ENCODE measurements around the gene AHCY. TPM values are rescaled to one million over a fixed set of nuclear protein-coding genes. Genes with fewer than 3 reads are reported as not detected.
"Not testable (repeated sequence)": the region's sequence is repeated elsewhere in the genome, so short reads cannot be mapped to it uniquely, and the experiment has no call there.

Gene AHCY
- total RNA-seq, 4 donors from 2014 or later: 53.8 to 82.7 (median 73.3) TPM

DNA sequence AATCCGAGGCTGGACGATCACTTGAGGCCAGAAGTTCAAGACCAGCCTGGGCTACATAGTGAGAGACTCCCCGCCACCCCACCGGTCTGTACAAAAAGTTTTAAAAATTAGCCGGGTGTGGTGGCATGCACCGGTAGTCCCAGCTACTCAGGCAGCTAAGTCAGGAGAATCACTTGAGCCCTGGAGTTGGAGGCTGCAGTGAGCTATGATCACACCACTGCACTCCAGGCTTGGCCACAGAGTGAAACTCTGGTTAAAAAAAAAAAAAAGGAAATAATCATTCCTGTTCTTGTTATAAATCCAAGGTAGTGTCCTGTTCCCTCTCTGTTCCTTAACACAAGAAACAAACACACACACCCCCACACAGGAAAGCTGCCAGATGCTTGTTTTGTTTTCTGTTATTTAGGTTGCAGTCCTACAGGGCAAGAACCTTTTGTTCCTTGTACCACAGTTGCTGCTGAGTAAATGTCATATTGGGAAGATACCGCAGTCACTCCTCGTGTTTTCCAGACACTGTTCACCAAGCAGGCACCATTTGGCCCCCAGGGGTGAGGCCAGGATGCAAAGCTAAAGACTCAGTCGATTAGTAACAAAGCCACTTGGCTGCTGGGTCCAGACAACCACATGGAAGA is 33.0 kb downstream of the AHCY start:
- no peak for TF ChIP-seq POLR2A (IDR thresholded peaks at IDR 0.05)
- TF ChIP-seq, protein P1, sequence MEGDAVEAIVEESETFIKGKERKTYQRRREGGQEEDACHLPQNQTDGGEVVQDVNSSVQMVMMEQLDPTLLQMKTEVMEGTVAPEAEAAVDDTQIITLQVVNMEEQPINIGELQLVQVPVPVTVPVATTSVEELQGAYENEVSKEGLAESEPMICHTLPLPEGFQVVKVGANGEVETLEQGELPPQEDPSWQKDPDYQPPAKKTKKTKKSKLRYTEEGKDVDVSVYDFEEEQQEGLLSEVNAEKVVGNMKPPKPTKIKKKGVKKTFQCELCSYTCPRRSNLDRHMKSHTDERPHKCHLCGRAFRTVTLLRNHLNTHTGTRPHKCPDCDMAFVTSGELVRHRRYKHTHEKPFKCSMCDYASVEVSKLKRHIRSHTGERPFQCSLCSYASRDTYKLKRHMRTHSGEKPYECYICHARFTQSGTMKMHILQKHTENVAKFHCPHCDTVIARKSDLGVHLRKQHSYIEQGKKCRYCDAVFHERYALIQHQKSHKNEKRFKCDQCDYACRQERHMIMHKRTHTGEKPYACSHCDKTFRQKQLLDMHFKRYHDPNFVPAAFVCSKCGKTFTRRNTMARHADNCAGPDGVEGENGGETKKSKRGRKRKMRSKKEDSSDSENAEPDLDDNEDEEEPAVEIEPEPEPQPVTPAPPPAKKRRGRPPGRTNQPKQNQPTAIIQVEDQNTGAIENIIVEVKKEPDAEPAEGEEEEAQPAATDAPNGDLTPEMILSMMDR (IDR thresholded peaks at IDR 0.05): no peak
- peak; percentile 22 to 80 for DNase-seq
- Histone ChIP-seq H3K4me1 (no peaks in the 10 kb centered on the region), H3K4me3 (no peak overlapping the region), H3K27ac (peak overlapping the region in 1 of 2 donors; percentile 50), H3K27me3 (no peaks in the 10 kb centered on the region), H3K36me3 (no peaks in the 10 kb centered on the region), H3K9me3 (no peaks in the 10 kb centered on the region)
- intact Hi-C loops (cut with DNase I; ENCODE audit: low total_unique reads): no loop called here

DNA sequence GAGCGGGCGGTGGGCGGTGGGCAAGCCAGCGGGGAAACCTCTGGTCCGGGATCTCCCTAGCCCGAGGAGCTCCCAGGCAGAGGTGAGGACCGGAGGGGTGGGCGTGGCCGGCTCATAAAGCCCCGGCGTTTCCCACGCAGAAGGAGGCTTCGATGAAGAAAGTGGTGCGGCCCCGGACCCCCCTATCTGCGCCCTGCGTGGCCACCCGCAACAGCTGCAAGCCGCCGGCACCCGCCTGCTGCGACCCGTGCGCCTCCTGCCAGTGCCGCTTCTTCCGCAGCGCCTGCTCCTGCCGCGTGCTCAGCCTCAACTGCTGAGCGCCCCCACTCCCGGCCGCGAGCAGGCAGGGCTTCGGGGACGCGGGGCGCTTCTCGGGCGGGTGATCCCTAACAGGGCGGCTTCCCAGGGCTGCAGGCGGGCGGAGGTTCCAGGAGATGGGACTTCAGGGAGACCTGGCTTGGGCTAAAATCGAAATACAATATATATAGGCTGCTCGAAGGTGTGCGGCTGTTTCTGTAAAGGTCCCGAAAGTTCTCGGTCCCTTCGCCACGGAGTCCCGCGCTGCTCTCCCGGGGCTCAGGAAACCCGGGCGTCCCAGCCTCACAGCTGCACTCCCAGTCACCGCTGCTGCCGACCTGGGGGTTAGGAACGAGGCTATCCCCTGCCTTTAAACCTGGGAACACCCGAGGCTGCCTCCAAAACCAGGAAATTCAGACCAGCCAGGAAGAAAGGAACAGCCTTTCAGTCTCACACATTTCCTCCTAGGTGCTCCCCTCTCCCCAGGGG is 34.1 kb downstream of the AHCY start:
- DNase-seq: peak; percentile 24 to 35
- no peaks in the 10 kb centered on the region for H3K36me3 ChIP-seq
- no peaks in the 10 kb centered on the region for H3K27me3 ChIP-seq
- intact Hi-C loops (cut with DNase I; ENCODE audit: low total_unique reads): no loop called here
- no peaks in the 10 kb centered on the region for H3K9me3 ChIP-seq
- peak overlapping the region; percentile 17 to 26 for H3K27ac ChIP-seq
- TF ChIP-seq POLR2A (IDR thresholded peaks at IDR 0.05): peak in 1 of 2 donors; percentile 11
- TF ChIP-seq, protein P1 (IDR thresholded peaks at IDR 0.05): no peak
- no peaks in the 10 kb centered on the region for H3K4me1 ChIP-seq
- peak overlapping the region; percentile 3 to 38 for H3K4me3 ChIP-seq

DNA sequence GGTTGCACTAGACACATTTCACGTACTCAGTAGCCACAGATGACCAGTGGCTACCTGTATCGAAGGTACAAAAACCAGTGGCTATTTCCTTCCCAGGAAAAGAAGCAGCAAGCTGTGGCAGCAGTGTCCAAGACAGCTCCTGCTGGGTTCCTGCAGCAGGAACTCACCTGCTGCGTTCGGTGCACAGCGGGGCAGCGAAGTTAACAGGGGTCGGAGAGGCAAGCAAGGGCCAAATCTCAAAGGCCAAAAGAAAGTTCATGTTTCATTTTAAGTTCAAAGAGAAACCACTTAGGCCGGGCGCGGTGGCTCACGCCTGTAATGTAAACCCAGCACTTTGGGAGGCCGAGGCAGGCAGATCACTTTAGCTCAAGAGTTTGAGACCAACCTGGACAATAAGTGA is 35.0 kb downstream of the AHCY start:
- DNase-seq: no peak
- Histone ChIP-seq H3K4me1 (no peaks in the 10 kb centered on the region), H3K36me3 (no peaks in the 10 kb centered on the region), H3K4me3 (no peak overlapping the region), H3K27me3 (no peaks in the 10 kb centered on the region), H3K27ac (no peak overlapping the region), H3K9me3 (no peaks in the 10 kb centered on the region)
- intact Hi-C loops (cut with DNase I; ENCODE audit: low total_unique reads): no loop called here
- TF ChIP-seq, protein P1 (IDR thresholded peaks at IDR 0.05): no peak
- no peak for TF ChIP-seq POLR2A (IDR thresholded peaks at IDR 0.05)

DNA sequence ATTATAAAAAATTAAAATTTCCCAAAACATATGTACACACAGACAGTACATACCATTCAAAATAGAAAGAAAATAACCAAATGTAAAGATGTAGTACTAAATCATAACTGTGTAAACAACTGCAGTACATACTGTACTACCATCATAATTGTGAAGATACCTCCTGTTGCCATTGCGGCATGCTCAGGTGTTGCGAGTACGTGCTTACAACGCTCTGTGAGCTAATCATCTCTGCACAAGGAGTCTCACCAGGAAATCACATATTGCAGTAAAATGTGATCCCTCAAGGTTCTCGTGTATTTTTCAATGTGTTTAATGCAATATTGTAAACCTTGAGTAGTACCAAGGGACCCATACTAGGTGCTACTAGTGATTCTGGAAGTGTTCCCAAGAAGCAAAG is 39.0 kb downstream of the AHCY start:
- H3K4me1 ChIP-seq: no peaks in the 10 kb centered on the region
- DNase-seq: no peak
- H3K36me3 ChIP-seq: no peaks in the 10 kb centered on the region
- no peaks in the 10 kb centered on the region for H3K27me3 ChIP-seq
- intact Hi-C loops (cut with DNase I; ENCODE audit: low total_unique reads): no loop called here
- TF ChIP-seq, protein P1 (IDR thresholded peaks at IDR 0.05): no peak
- TF ChIP-seq POLR2A (IDR thresholded peaks at IDR 0.05): no peak
- H3K4me3 ChIP-seq: no peak overlapping the region
- H3K27ac ChIP-seq: no peak overlapping the region
- no peaks in the 10 kb centered on the region for H3K9me3 ChIP-seq

DNA sequence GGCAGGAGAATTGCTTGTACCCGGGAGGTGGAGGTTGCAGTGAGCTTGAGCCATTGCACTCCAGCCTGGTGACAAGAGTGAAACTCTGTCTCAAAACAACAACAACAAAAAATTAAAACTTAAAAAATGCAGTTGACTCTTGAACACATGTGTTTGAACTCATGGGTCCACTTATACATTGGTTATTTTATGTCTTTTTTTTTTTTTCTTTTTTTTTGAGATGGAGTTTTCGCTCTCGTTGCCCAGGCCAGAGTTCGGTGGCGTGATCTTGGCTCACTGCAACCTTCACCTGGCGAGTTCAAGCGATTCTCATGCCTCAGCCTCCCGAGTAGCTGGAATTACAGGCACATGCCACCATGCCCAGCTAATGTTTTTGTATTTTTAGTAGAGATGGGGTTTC is 39.7 kb downstream of the AHCY start:
- DNase-seq; H3K4me1 ChIP-seq; H3K9me3 ChIP-seq; intact Hi-C loops (cut with DNase I; ENCODE audit: low total_unique reads); H3K27me3 ChIP-seq; H3K4me3 ChIP-seq; H3K36me3 ChIP-seq: not testable (repeated sequence)
- peak overlapping the region in 1 of 2 donors; percentile 72 for H3K27ac ChIP-seq

All from uterus (tissue), 4 donors.